GM12878 (cell line): ENCODE measurements around the gene POU6F2. TPM values are rescaled to one million over a fixed set of nuclear protein-coding genes. Genes with fewer than 3 reads are reported as not detected.

Experiments
- ATAC-seq: fragments of 200-7000 bp; cut with Tn5 transposase; 3 replicates; pipeline ENCODE4 v1.9.1; 2020; ENCODE audit warnings: mild to moderate bottlenecking, moderate library complexity
- BruUV-seq: library from RNA; stranded (reverse); fragments of 400-500 nt; replicated peaks from 2 replicates; lab custom pipeline; 2021; lab: Mats Ljungman, UMichigan
- CTCF ChIA-PET: fragments of 300-600 bp; sonication (Branson Sonifier 250); formaldehyde crosslinking; extraction: SDS; loops from one replicate; lab custom pipeline; 2021; ENCODE audit warnings: inconsistent platforms; lab: Yijun Ruan, JAX
- POLR2A ChIA-PET: fragments of 350-600 bp; formaldehyde crosslinking; extraction: SDS; loops from one replicate; lab custom pipeline; 2021; ENCODE audit warnings: inconsistent platforms; lab: Charles Lee
- RAD21 ChIA-PET: fragments of 300-600 bp; sonication (Branson Sonifier 250); formaldehyde crosslinking; loops from one replicate; lab custom pipeline; 2023; ENCODE audit warnings: antibody characterized with exemption; ENCODE audit not compliant: unreplicated experiment; lab: Charles Lee
- SMC1A ChIA-PET: fragments of 300-600 bp; sonication (Branson Sonifier 250); formaldehyde crosslinking; loops from one replicate; lab custom pipeline; 2023; ENCODE audit not compliant: unreplicated experiment, uncharacterized antibody; lab: Charles Lee
- DNase-seq: peaks from one replicate; pipeline ENCODE4 v3.0.0-alpha.2; 2011; ENCODE audit warnings: low read depth, low spot score
- FAIRE-seq: peaks from 3 replicates; lab custom pipeline; 2011; peaks lifted over from hg19 to GRCh38; lab: Jason Lieb, UNC
- H2AFZ ChIP-seq: 2 replicates; pipeline ENCODE4 v1.6.0; 2011; ENCODE audit warnings: low read depth, low read length, control low read depth; ENCODE audit not compliant: control insufficient read depth
- H3K27ac ChIP-seq: 2 replicates; pipeline ENCODE4 v1.5.1; 2011; ENCODE audit warnings: control low read depth; ENCODE audit not compliant: control insufficient read depth, insufficient read depth
- H3K27me3 ChIP-seq, 2 experiments: replicated peaks in 1 of 2; 2 replicates each; pipeline versions ENCODE4 v1.6.0 to v1.6.1; 2011; ENCODE audit warnings: low read length in 1 of 2; ENCODE audit not compliant: control insufficient read depth in 2 of 2, insufficient read depth in 2 of 2
- H3K36me3 ChIP-seq, 2 experiments: 2 replicates each; pipeline ENCODE4 v1.5.1; 2011; ENCODE audit warnings: low read length in 1 of 2; ENCODE audit not compliant: control insufficient read depth in 2 of 2, insufficient read depth in 2 of 2
- H3K4me1 ChIP-seq: 2 replicates; pipeline ENCODE4 v1.6.1; 2011; ENCODE audit warnings: mild to moderate bottlenecking, low read length, moderate library complexity, mixed read lengths; ENCODE audit not compliant: control insufficient read depth, insufficient read depth
- H3K4me2 ChIP-seq: 2 replicates; pipeline ENCODE4 v1.6.0; 2011; ENCODE audit warnings: control low read depth; ENCODE audit not compliant: control insufficient read depth, insufficient read depth
- H3K4me3 ChIP-seq: fragments of 200-600 bp; sonication (generic); 2 replicates; pipeline ENCODE4 v1.5.1; 2016
- H3K79me2 ChIP-seq: 2 replicates; pipeline ENCODE4 v1.6.0; 2011; ENCODE audit warnings: low read length; ENCODE audit not compliant: control insufficient read depth, insufficient read depth
- H3K9ac ChIP-seq: 2 replicates; pipeline ENCODE4 v1.8.0; 2011; ENCODE audit warnings: low read length, control low read depth, mixed read lengths; ENCODE audit not compliant: control insufficient read depth, insufficient read depth
- H3K9me3 ChIP-seq: replicated peaks from 3 replicates; pipeline ENCODE4 v1.5.1; 2011; ENCODE audit warnings: mild to moderate bottlenecking, low read length; ENCODE audit not compliant: control insufficient read depth, insufficient read depth
- H4K20me1 ChIP-seq: 2 replicates; pipeline ENCODE4 v1.6.0; 2011; ENCODE audit not compliant: control insufficient read depth, insufficient read depth
- CBX3 ChIP-seq: fragments of 200-600 bp; sonication (generic); IDR thresholded peaks from 2 replicates; pipeline ENCODE4 v1.6.1; 2016; ENCODE audit warnings: low read depth, borderline replicate concordance
- CBX5 ChIP-seq: sonication (generic); IDR thresholded peaks from 2 replicates; pipeline ENCODE4 v1.6.1; 2016; ENCODE audit warnings: low read depth, moderate library complexity, mild to moderate bottlenecking, inconsistent platforms
- DPF2 ChIP-seq: fragments of 450-650 bp; IDR thresholded peaks from 2 replicates; pipeline ENCODE4 v1.6.1; 2017; ENCODE audit warnings: mild to moderate bottlenecking
- GABPA ChIP-seq: IDR thresholded peaks from 2 replicates; pipeline ENCODE4 v1.6.1; 2014; ENCODE audit warnings: antibody characterized with exemption, low read depth, mild to moderate bottlenecking, inconsistent platforms
- HDAC2 ChIP-seq: fragments of 200-600 bp; sonication (generic); IDR thresholded peaks from 2 replicates; pipeline ENCODE4 v1.6.1; 2017
- TBL1XR1 ChIP-seq: IDR thresholded peaks from 2 replicates; pipeline ENCODE4 v1.6.1; 2012; ENCODE audit warnings: low read depth, low read length, improper control_type of control experiment
- WGBS: methylation state at CpG from one replicate; pipeline ENCODE4 v1.1.6; 2016; ENCODE audit warnings: low lambda C conversion rate; ENCODE audit not compliant: insufficient replicate concordance, insufficient coverage; ENCODE audit errors: missing lambda C conversion rate; 5-methylcytosine and 5-hydroxymethylcytosine counted together
- in situ Hi-C: fragments of 300-500 bp; cut with MboI; formaldehyde crosslinking; loops from 9 replicates; pipeline ENCODE4 v1.14.3; 2018; ENCODE audit warnings: mixed read lengths
- intact Hi-C: fragments of 100-400 bp; cut with micrococcal nuclease; formaldehyde crosslinking; loops from one replicate; pipeline ENCODE4 v1.14.2; 2022; ENCODE audit not compliant: unreplicated experiment
- polyA plus RNA-seq, 11 experiments: library from polyadenylated mRNA; depleted of rRNA in 4 of 11; unstranded in 6 of 11; stranded (reverse) in 5 of 11; fragments of >200 nt; fragmentation: Nextera tagmentation in 4 of 11; fragmentation: Illumina TruSeq in 1 of 11; extraction: Ambion mirVana in 4 of 11; extraction: Trizol in 1 of 11; gene quantifications; 1 replicate in 1 of 11; 2 replicates in 10 of 11; pipeline versions ENCODE4 v1.2.1 to v1.2.3, GENCODE V29; 2011 to 2016; ENCODE audit warnings: inconsistent platforms in 2 of 11, missing spikeins in 2 of 11, low read depth in 1 of 11
- total RNA-seq, 4 experiments: library from RNA; depleted of rRNA in 3 of 4; stranded (reverse); fragments of >200 nt in 3 of 4; fragmentation: Illumina TruSeq in 1 of 4; extraction: Trizol in 1 of 4; gene quantifications; 2 replicates each; pipeline versions ENCODE4 v1.2.1 to v1.2.3, GENCODE V29; 2013 to 2021
- TF ChIP-seq, protein P1 (sequence below): fragments of 450-650 bp; formaldehyde crosslinking; IDR thresholded peaks from 2 replicates; pipeline ENCODE4 v1.4.0; 2022; ENCODE audit warnings: mild to moderate bottlenecking, moderate library complexity
- TF ChIP-seq, protein P2 (sequence below): fragments of 450-650 bp; formaldehyde crosslinking; IDR thresholded peaks from 2 replicates; pipeline ENCODE4 v1.4.0; 2020; ENCODE audit warnings: mild to moderate bottlenecking, moderate library complexity

Gene POU6F2
- total and polyA plus RNA-seq, 10 of the 15 experiments (the other 5 are each of a cell fraction or from before 2014, with no cell fraction given), result 0.10 TPM; not detected in 9

DNA sequence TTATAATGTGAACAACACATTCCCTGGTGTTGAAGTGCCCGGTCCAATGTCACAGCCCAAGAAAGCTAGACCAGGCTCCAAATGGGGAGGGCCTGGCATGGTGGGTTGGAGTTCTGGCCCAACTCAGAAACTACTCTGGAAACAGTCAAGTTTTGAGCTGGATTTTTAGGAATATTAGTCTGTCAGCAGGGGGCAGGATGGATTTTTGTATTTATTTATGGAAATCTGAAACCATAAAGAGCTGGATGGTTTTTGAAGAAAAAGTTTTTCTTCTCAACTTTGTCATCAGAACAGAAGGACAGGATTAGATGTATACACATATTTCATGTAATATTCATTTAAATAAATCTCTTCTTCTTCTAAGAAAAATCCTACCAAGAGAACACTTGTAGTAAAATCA is 97.5 kb downstream of the POU6F2 start:
- H3K4me2 ChIP-seq, result no peak overlapping the region
- BruUV-seq, result no TSS peak
- DNase-seq (no peak), ATAC-seq (no peak), FAIRE-seq (no peak)
- H3K27ac ChIP-seq, result no peak overlapping the region
- in situ Hi-C loops (no loop called here), intact Hi-C loops (loop anchor here (1.0 to 10.0 kb wide), 2 partner anchors 280 to 390 kb away; no protein-coding TSS in a partner anchor)
- 6% methylated on average over 1 of the region's 1 CpG for WGBS
- H3K27me3 ChIP-seq, result no peaks in the 10 kb centered on the region
- ChIA-PET POLR2A (no interaction called here), RAD21 (interaction anchor here (0.8 to 1.6 kb wide), 3 partner anchors 378 to 393 kb away, joined by 4 to 5 read pairs (median 5); no protein-coding TSS in a partner anchor), SMC1A (interaction anchor here (1.0 to 1.4 kb wide), 3 partner anchors 14 to 390 kb away, joined by 3 to 7 read pairs (median 5); no protein-coding TSS in a partner anchor), CTCF (interaction anchor here (0.5 to 2.1 kb wide), 11 partner anchors 18 to 445 kb away, joined by 3 to 12 read pairs (median 5); no protein-coding TSS in a partner anchor)
- no peaks in the 10 kb centered on the region for H3K9me3 ChIP-seq
- H4K20me1 ChIP-seq, result no peaks in the 10 kb centered on the region
- H2AFZ ChIP-seq, result no peak overlapping the region
- TF ChIP-seq, protein P1, sequence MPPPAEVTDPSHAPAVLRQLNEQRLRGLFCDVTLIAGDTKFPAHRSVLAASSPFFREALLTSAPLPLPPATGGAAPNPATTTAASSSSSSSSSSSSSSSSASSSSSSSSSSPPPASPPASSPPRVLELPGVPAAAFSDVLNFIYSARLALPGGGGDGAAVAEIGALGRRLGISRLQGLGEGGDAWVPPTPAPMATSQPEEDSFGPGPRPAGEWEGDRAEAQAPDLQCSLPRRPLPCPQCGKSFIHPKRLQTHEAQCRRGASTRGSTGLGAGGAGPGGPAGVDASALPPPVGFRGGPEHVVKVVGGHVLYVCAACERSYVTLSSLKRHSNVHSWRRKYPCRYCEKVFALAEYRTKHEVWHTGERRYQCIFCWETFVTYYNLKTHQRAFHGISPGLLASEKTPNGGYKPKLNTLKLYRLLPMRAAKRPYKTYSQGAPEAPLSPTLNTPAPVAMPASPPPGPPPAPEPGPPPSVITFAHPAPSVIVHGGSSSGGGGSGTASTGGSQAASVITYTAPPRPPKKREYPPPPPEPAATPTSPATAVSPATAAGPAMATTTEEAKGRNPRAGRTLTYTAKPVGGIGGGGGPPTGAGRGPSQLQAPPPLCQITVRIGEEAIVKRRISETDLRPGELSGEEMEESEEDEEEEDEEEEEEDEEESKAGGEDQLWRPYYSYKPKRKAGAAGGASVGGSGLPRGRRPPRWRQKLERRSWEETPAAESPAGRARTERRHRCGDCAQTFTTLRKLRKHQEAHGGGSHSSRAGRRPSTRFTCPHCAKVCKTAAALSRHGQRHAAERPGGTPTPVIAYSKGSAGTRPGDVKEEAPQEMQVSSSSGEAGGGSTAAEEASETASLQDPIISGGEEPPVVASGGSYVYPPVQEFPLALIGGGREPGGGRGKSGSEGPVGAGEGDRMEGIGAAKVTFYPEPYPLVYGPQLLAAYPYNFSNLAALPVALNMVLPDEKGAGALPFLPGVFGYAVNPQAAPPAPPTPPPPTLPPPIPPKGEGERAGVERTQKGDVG (CRISPR knock-in tag), result no peak
- TF ChIP-seq, protein P2, sequence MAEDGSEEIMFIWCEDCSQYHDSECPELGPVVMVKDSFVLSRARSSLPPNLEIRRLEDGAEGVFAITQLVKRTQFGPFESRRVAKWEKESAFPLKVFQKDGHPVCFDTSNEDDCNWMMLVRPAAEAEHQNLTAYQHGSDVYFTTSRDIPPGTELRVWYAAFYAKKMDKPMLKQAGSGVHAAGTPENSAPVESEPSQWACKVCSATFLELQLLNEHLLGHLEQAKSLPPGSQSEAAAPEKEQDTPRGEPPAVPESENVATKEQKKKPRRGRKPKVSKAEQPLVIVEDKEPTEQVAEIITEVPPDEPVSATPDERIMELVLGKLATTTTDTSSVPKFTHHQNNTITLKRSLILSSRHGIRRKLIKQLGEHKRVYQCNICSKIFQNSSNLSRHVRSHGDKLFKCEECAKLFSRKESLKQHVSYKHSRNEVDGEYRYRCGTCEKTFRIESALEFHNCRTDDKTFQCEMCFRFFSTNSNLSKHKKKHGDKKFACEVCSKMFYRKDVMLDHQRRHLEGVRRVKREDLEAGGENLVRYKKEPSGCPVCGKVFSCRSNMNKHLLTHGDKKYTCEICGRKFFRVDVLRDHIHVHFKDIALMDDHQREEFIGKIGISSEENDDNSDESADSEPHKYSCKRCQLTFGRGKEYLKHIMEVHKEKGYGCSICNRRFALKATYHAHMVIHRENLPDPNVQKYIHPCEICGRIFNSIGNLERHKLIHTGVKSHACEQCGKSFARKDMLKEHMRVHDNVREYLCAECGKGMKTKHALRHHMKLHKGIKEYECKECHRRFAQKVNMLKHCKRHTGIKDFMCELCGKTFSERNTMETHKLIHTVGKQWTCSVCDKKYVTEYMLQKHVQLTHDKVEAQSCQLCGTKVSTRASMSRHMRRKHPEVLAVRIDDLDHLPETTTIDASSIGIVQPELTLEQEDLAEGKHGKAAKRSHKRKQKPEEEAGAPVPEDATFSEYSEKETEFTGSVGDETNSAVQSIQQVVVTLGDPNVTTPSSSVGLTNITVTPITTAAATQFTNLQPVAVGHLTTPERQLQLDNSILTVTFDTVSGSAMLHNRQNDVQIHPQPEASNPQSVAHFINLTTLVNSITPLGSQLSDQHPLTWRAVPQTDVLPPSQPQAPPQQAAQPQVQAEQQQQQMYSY (CRISPR knock-in tag), result no peak
- no peak for TF ChIP-seq HDAC2
- TF ChIP-seq DPF2, result no peak
- no peak for TF ChIP-seq CBX3
- no peak for TF ChIP-seq TBL1XR1
- no peak for TF ChIP-seq CBX5
- TF ChIP-seq GABPA, result no peak
- H3K4me1 ChIP-seq, result no peaks in the 10 kb centered on the region
- H3K36me3 ChIP-seq, result no peaks in the 10 kb centered on the region
- H3K79me2 ChIP-seq, result no peaks in the 10 kb centered on the region
- no peak overlapping the region for H3K9ac ChIP-seq
- no peak overlapping the region for H3K4me3 ChIP-seq
